ENCODE measurements around the gene KLB.
"Not testable (repeated sequence)": the region's sequence is repeated elsewhere in the genome, so short reads cannot be mapped to it uniquely, and the experiment has no call there.

Gene KLB

DNA sequence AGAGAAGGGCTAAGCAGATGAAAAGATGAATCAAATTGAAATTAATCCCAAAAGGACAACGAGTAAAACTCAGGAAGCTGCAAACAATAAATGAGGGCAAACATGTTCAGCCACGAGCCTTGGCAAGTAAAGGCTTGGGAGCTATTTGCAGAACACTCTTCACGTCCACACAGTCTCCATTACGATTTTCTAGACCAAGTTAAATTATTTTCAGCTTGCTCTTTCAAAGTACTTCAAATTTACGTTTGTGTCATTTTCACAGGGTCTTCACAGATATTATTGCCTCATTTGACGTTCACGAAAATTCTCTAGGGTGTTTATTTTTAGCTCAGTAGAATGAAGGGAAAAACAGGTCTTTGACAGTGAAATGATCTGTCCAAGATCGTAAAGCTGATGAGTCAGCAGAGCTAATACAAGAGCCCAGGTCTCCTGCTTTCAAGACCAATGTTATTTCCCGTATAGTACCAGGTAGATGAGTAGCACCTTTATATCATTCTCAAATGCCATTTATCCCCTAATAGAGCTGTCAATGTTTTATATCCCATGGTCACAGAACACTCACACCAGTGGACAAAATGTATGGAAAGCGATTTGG, 20.9 kb downstream of the KLB start:
- DNase-seq, result no peak

GRCh38 chr4:39429476-39430334, 23.0 kb downstream of the KLB start:
- no peak for DNase-seq

- no peak for DNase-seq
Observed at GRCh38 chr4:39433878-39434492, 27.3 kb downstream of the KLB start.

GRCh38 chr4:39435659-39436563, 29.2 kb downstream of the KLB start:
- DNase-seq, result no peak

- DNase-seq, result no peak
Observed at GRCh38 chr4:39441593-39441992, 34.9 kb downstream of the KLB start.

GRCh38 chr4:39442998-39443397, 36.3 kb downstream of the KLB start:
- no peak for DNase-seq

GRCh38 chr4:39446483-39446841, 39.7 kb downstream of the KLB start:
- no peak for DNase-seq

DNA sequence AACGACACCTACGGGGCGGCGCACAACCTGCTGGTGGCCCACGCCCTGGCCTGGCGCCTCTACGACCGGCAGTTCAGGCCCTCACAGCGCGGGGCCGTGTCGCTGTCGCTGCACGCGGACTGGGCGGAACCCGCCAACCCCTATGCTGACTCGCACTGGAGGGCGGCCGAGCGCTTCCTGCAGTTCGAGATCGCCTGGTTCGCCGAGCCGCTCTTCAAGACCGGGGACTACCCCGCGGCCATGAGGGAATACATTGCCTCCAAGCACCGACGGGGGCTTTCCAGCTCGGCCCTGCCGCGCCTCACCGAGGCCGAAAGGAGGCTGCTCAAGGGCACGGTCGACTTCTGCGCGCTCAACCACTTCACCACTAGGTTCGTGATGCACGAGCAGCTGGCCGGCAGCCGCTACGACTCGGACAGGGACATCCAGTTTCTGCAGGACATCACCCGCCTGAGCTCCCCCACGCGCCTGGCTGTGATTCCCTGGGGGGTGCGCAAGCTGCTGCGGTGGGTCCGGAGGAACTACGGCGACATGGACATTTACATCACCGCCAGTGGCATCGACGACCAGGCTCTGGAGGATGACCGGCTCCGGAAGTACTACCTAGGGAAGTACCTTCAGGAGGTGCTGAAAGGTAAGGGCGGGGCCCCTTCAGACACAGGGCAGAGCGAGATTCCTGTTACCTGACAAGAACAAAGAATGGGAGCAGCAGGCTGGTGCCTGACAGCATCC, 40.3 kb downstream of the KLB start:
- DNase-seq, result peak; percentile 61

- DNase-seq, result no peak
Observed at GRCh38 chr4:39450618-39451017, 43.9 kb downstream of the KLB start.

DNA sequence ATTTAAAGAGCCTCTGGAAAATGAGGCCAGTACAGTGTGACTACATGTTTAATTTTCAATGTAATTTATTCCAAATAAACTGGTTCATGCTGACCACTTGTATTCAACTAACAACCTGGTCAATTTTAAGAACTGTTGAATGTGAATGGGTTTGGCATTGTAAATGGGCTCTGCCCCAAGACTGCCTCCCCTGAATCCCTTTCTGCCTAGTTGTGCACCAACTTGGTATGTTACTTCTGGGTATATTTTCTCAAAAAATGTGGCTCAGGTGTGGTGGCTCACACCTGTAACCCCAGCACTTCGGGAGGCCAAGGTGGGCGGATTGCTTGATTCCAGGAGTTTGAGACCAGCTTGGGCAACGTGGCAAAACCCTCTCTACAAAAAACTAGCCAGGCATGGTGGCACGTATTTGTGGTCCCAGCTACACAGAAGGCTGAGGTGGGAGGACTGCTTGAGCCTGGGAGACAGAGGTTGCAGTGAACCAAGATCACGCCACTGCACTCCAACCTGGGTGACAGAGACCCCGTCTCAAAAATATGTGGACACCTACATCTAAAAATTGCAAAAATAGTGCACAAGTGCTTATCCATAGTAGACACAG, 44.8 kb downstream of the KLB start:
- DNase-seq, result no peak

- DNase-seq, result no peak
Observed at GRCh38 chr4:39452153-39452859, 45.6 kb downstream of the KLB start.

DNA sequence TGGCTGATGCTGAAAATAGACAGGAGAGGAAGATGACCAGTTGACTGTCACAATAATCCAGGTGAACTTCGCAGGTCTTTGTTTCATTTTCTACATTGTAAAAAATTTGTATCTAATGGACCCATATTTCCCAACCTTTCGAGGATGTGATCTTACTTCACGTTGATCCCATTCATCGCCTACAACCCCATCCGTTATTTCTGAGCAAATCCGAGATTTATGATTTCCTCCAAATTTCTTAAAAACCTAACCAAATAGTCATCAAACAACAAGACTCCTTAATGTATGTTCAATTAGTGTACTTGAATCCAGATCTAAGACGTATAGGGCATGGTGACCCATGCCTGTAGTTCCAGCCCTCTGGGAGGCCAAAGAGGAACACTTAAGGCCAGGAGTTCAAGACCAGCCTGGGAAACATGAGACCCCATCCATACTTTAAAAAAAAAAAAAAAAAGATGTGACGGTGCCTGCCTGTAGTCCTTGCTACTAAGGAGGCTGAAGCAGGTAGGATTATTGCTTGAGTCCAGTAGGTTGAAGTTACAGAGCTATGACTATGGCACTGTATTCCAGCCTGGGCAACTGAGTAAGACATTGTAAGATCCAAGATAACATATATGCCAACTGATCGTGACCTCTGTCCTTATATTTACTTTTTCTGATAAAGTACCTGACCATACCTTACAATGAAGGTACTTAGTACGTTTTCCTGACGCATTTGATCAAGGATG, 46.3 kb downstream of the KLB start:
- no peak for DNase-seq

GRCh38 chr4:39453738-39454137, 47.0 kb downstream of the KLB start:
- no peak for DNase-seq

GRCh38 chr4:39455486-39455885, 48.8 kb downstream of the KLB start:
- no peak for DNase-seq

GRCh38 chr4:39456946-39457763, 50.4 kb downstream of the KLB start:
- no peak for DNase-seq

GRCh38 chr4:39458161-39458504, 51.4 kb downstream of the KLB start:
- not testable (repeated sequence) for DNase-seq

DNA sequence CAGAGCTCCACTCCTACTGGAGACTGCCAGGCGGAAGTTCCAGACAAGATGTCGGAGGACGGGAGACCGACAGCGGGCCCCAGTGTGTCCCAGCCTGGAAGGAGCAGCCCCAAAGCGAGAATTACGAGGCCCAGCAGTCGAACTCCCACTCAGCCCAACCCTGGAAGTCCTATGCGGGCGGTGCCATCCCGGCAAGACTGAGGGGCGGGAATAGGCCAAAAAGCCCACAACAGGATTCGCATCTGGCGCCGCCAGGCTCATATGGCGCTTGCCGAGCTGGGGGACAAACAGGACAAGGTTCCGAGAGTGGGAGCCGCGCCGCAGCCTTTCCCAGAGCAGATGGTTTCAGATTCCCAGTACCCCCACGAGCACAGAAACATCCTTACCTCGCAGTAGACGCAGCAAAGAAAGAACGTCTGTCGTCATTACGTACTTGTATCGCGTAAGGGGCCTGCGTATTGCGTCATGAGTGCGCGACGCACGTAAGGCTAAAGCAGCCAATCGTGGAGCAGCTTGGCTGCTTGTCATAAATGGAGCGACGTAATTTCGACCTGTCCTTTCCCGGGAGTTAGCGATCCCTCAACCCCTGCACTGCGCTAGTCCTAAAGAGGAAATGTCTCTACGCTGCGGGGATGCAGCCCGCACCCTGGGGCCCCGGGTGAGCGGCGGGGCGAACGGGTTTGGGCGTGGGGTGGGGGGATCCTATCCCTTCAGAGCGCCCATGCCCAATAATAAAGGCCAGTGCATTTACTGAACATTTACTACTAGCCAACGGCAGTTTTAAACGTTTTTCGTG, 52.0 kb downstream of the KLB start, which contains the start of the genes LIAS and RPL9:
Gene LIAS (plus strand): TSS at position 552 of the 796 bp plus-strand sequence. CDS start 62 bp downstream, at position 614.
Gene RPL9 (minus strand): TSS at position 418 of the 796 bp plus-strand sequence. CDS start 483 bp downstream, outside the sequence.
- peak; percentile 97 for DNase-seq

GRCh38 chr4:39464886-39465501, 58.3 kb downstream of the KLB start:
- DNase-seq, result no peak
